DOHH2 (cell line): ENCODE results near the gene PPWD1.
"Not testable (repeated sequence)": the region's sequence is repeated elsewhere in the genome, so short reads cannot be mapped to it uniquely, and the experiment has no call there.

Source experiments
- H3F3A ChIP-seq: fragments of 200-600 bp; sonication (generic), shearing (Covaris generic); 2 replicates; pipeline ENCODE4 v1.6.0; 2016; ENCODE audit warnings: antibody characterized with exemption, mild to moderate bottlenecking; ENCODE audit not compliant: control insufficient read depth, insufficient read depth
- H3K27ac ChIP-seq: fragments of 200-600 bp; sonication (generic); 2 replicates; pipeline ENCODE4 v1.5.1; 2014; ENCODE audit warnings: low read depth, mild to moderate bottlenecking, low read length, moderate library complexity
- H3K27me3 ChIP-seq: fragments of 200-600 bp; sonication (generic); 2 replicates; pipeline ENCODE4 v1.6.1; 2014; ENCODE audit warnings: mild to moderate bottlenecking, low read length, mixed read lengths; ENCODE audit not compliant: control insufficient read depth
- H3K36me3 ChIP-seq: fragments of 200-600 bp; sonication (generic); 2 replicates; pipeline ENCODE4 v1.6.1; 2014; ENCODE audit warnings: mild to moderate bottlenecking, low read length, moderate library complexity, mixed read lengths; ENCODE audit not compliant: control insufficient read depth
- H3K4me1 ChIP-seq: fragments of 200-600 bp; sonication (generic); 2 replicates; pipeline ENCODE4 v1.6.1; 2014; ENCODE audit warnings: mild to moderate bottlenecking, low read length, mixed read lengths; ENCODE audit not compliant: control insufficient read depth
- H3K4me2 ChIP-seq: fragments of 200-600 bp; sonication (generic); 2 replicates; pipeline ENCODE4 v1.6.0; 2014; ENCODE audit warnings: mild to moderate bottlenecking, low read length, moderate library complexity
- H3K4me3 ChIP-seq: fragments of 200-600 bp; sonication (generic); 2 replicates; pipeline ENCODE4 v1.5.1; 2014; ENCODE audit warnings: mild to moderate bottlenecking, low read length, mixed read lengths
- H3K79me2 ChIP-seq: fragments of 200-600 bp; sonication (generic); 2 replicates; pipeline ENCODE4 v1.6.1; 2014; ENCODE audit warnings: mild to moderate bottlenecking, low read length, mixed read lengths; ENCODE audit not compliant: control insufficient read depth
- H3K9me2 ChIP-seq: fragments of 200-600 bp; sonication (generic); replicated peaks from 2 replicates; pipeline ENCODE4 v1.6.1; 2014; ENCODE audit warnings: mild to moderate bottlenecking, low read length, mixed read lengths; ENCODE audit not compliant: control insufficient read depth
- H3K9me3 ChIP-seq: fragments of 200-600 bp; sonication (generic); 2 replicates; pipeline ENCODE4 v1.6.1; 2014; ENCODE audit warnings: antibody characterized with exemption, low read length, mixed read lengths; ENCODE audit not compliant: control insufficient read depth, insufficient read depth
- H4K20me1 ChIP-seq: fragments of 200-600 bp; sonication (generic); 2 replicates; pipeline ENCODE4 v1.6.0; 2014; ENCODE audit warnings: low read depth, mild to moderate bottlenecking, antibody characterized with exemption, low read length, moderate library complexity; ENCODE audit not compliant: control insufficient read depth, insufficient read depth
- CTCF ChIP-seq: fragments of 200-600 bp; sonication (generic); IDR thresholded peaks from one replicate; pipeline ENCODE4 v1.5.1; 2014; ENCODE audit warnings: antibody characterized with exemption, mild to moderate bottlenecking, low read depth, low read length; ENCODE audit not compliant: poor library complexity, severe bottlenecking
- EZH2phosphoT487 ChIP-seq: fragments of 200-600 bp; sonication (generic); IDR thresholded peaks from 2 replicates; pipeline ENCODE4 v1.6.1; 2017; ENCODE audit warnings: borderline replicate concordance, mild to moderate bottlenecking, antibody characterized with exemption, low read length, moderate library complexity, mixed read lengths

The PPWD1 gene

GRCh38 chr5:65611524-65611923 is 48.4 kb downstream of the PPWD1 start:
- H3K9me3 ChIP-seq: no peaks in the 10 kb centered on the region
- H3K27me3 ChIP-seq: no peaks in the 10 kb centered on the region
- no peak overlapping the region for H3K4me2 ChIP-seq
- H3F3A ChIP-seq: no peaks in the 10 kb centered on the region
- H3K4me3 ChIP-seq: no peak overlapping the region
- no peaks in the 10 kb centered on the region for H3K4me1 ChIP-seq
- no peak overlapping the region for H3K27ac ChIP-seq
- peaks cover 68% of the 10 kb centered on the region for H3K36me3 ChIP-seq
- no peaks in the 10 kb centered on the region for H3K9me2 ChIP-seq
- no peaks in the 10 kb centered on the region; the same call in 1 of the 2 replicates for H3K79me2 ChIP-seq
- no peaks in the 10 kb centered on the region for H4K20me1 ChIP-seq
- TF ChIP-seq EZH2phosphoT487 (no peak), CTCF (no peak)

GRCh38 chr5:65612298-65612907 is 49.3 kb downstream of the PPWD1 start:
- no peaks in the 10 kb centered on the region for H3K27me3 ChIP-seq
- H3K9me2 ChIP-seq: no peaks in the 10 kb centered on the region
- no peaks in the 10 kb centered on the region for H3F3A ChIP-seq
- no peak for TF ChIP-seq CTCF
- TF ChIP-seq EZH2phosphoT487: no peak
- no peaks in the 10 kb centered on the region for H3K9me3 ChIP-seq
- no peak overlapping the region for H3K27ac ChIP-seq
- no peak overlapping the region for H3K4me3 ChIP-seq
- no peaks in the 10 kb centered on the region; the same call in 1 of the 2 replicates for H3K79me2 ChIP-seq
- H3K4me2 ChIP-seq: no peak overlapping the region
- no peaks in the 10 kb centered on the region for H3K4me1 ChIP-seq
- H3K36me3 ChIP-seq: peaks cover 62% of the 10 kb centered on the region
- no peaks in the 10 kb centered on the region for H4K20me1 ChIP-seq

GRCh38 chr5:65620021-65620420 is 56.9 kb downstream of the PPWD1 start:
- H3K4me3 ChIP-seq: no peak overlapping the region
- H4K20me1 ChIP-seq: no peaks in the 10 kb centered on the region
- H3K4me1 ChIP-seq: peaks cover 18% of the 10 kb centered on the region
- H3K27ac ChIP-seq: no peak overlapping the region
- no peaks in the 10 kb centered on the region for H3K9me3 ChIP-seq
- no peaks in the 10 kb centered on the region for H3K9me2 ChIP-seq
- peaks cover 51% of the 10 kb centered on the region for H3K79me2 ChIP-seq
- no peak overlapping the region for H3K4me2 ChIP-seq
- no peaks in the 10 kb centered on the region for H3K27me3 ChIP-seq
- TF ChIP-seq CTCF (no peak), EZH2phosphoT487 (no peak)
- no peaks in the 10 kb centered on the region for H3F3A ChIP-seq
- peaks cover 9% of the 10 kb centered on the region for H3K36me3 ChIP-seq

GRCh38 chr5:65621961-65622360 is 58.9 kb downstream of the PPWD1 start:
- H3F3A ChIP-seq, H4K20me1 ChIP-seq, H3K36me3 ChIP-seq, H3K9me2 ChIP-seq, H3K27ac ChIP-seq, H3K4me3 ChIP-seq, H3K27me3 ChIP-seq, H3K9me3 ChIP-seq: not testable (repeated sequence)
- H3K79me2 ChIP-seq: peaks cover 71% of the 10 kb centered on the region
- H3K4me1 ChIP-seq: peaks cover 26% of the 10 kb centered on the region
- peak overlapping the region; percentile 86; the same call in 1 of the 2 replicates for H3K4me2 ChIP-seq
